Activated CD4-positive, alpha-beta T cell treated with anti-CD3 and anti-CD28 coated beads, Interleukin-2, amount 50 U/mL, for 24 hours (primary cell): ENCODE measurements around the gene EIF4B.
A peak's percentile ranks its signal among the peaks of the same experiment; 100 is the strongest.
"Not testable (repeated sequence)": the region's sequence is repeated elsewhere in the genome, so short reads cannot be mapped to it uniquely, and the experiment has no call there.

Experiments
- DNase-seq, 2 donors: peaks; one replicate each; pipeline ENCODE4 v3.0.0-alpha.2; 2020; ENCODE audit warnings: low read depth in 1 of 2, low spot score in 1 of 2

EIF4B gene

GRCh38 chr12:52993558-52993869, 12.7 kb upstream of the EIF4B start:
- no peak for DNase-seq

- DNase-seq, result no peak
These were observed 2.1 kb upstream of the EIF4B start for GRCh38 chr12:53004178-53004577.

GRCh38 chr12:53004582-53004981, 1.7 kb upstream of the EIF4B start:
- DNase-seq, result no peak

- no peak for DNase-seq
These were observed 856 bp upstream of the EIF4B start for GRCh38 chr12:53005215-53005985.

- peak; percentile 69 to 85 for DNase-seq
These were observed 604 bp downstream of the EIF4B start for GRCh38 chr12:53006810-53007309.

GRCh38 chr12:53007343-53007742, 1.1 kb downstream of the EIF4B start:
- no peak for DNase-seq

- DNase-seq, result not testable (repeated sequence)
These were observed 2.5 kb downstream of the EIF4B start for GRCh38 chr12:53008760-53009159.

- no peak for DNase-seq
These were observed 4.7 kb downstream of the EIF4B start for GRCh38 chr12:53010955-53011354.

- no peak for DNase-seq
These were observed 5.6 kb downstream of the EIF4B start for GRCh38 chr12:53011889-53012288.

GRCh38 chr12:53012928-53013327, 6.7 kb downstream of the EIF4B start:
- no peak for DNase-seq

- no peak for DNase-seq
These were observed 8.5 kb downstream of the EIF4B start for GRCh38 chr12:53014709-53015108.

GRCh38 chr12:53025250-53025649, 19.0 kb downstream of the EIF4B start:
- no peak for DNase-seq

GRCh38 chr12:53027014-53027413, 20.8 kb downstream of the EIF4B start:
- not testable (repeated sequence) for DNase-seq

GRCh38 chr12:53031616-53032015, 25.4 kb downstream of the EIF4B start:
- no peak for DNase-seq

GRCh38 chr12:53033832-53034231, 27.6 kb downstream of the EIF4B start:
- not testable (repeated sequence) for DNase-seq

GRCh38 chr12:53034459-53034858, 28.2 kb downstream of the EIF4B start:
- DNase-seq, result no peak

GRCh38 chr12:53036802-53037201, 30.5 kb downstream of the EIF4B start:
- no peak for DNase-seq

- no peak for DNase-seq
These were observed 33.6 kb downstream of the EIF4B start for GRCh38 chr12:53039851-53040250.

GRCh38 chr12:53042607-53043454, 36.6 kb downstream of the EIF4B start:
- DNase-seq, result no peak

GRCh38 chr12:53044052-53044581, 37.9 kb downstream of the EIF4B start:
- no peak for DNase-seq

GRCh38 chr12:53044896-53045695, 38.8 kb downstream of the EIF4B start:
- no peak for DNase-seq
